C4-2B (cell line): Measurements from ENCODE around the gene RPS26.

Source experiments
- CTCF ChIP-seq: fragments of 450-650 bp; conservative IDR thresholded peaks from 2 replicates; pipeline ENCODE4 v1.5.1; 2017; ENCODE audit warnings: mild to moderate bottlenecking
- ZFX ChIP-seq: fragments of 450-650 bp; IDR thresholded peaks from 2 replicates; pipeline ENCODE4 v1.6.1; 2017

- TF ChIP-seq CTCF: no peak
- TF ChIP-seq ZFX: no peak
Observed at GRCh38 chr12:56081393-56082347, 40.0 kb downstream of the RPS26 start.
